HCT116 (cell line): Measurements from ENCODE around the gene APOB. TPM values are rescaled to one million over a fixed set of nuclear protein-coding genes. Genes with fewer than 3 reads are reported as not detected.

ENCODE experiments used
- ATAC-seq: fragments of 200-7000 bp; cut with Tn5 transposase; 2 replicates; pipeline ENCODE4 v1.9.1; 2020; ENCODE audit warnings: mild to moderate bottlenecking, moderate library complexity
- BruUV-seq: library from RNA; stranded (reverse); fragments of 400-500 nt; replicated peaks from 2 replicates; lab custom pipeline; 2021; lab: Mats Ljungman, UMichigan
- CTCF ChIA-PET: fragments of 300-600 bp; sonication (Branson Sonifier 250); formaldehyde crosslinking; loops from one replicate; lab custom pipeline; 2021; ENCODE audit warnings: antibody characterized with exemption; lab: Charles Lee
- POLR2A ChIA-PET: fragments of 300-600, 350-600 bp; sonication (Branson Sonifier 250); formaldehyde crosslinking; loops from one replicate; lab custom pipeline; 2021; ENCODE audit warnings: antibody characterized with exemption; lab: Charles Lee
- RAD21 ChIA-PET, 2 experiments: fragments of 300-600 bp; sonication (Branson Sonifier 250); formaldehyde crosslinking; loops; one replicate each; lab custom pipeline; 2023; ENCODE audit warnings: low total read pairs in 2 of 2; ENCODE audit not compliant: uncharacterized antibody in 2 of 2, unreplicated experiment in 2 of 2, low non-redundant PET in 1 of 2; lab: Charles Lee
- DNase-seq: peaks from one replicate; pipeline ENCODE4 v3.0.0-alpha.2; 2010; ENCODE audit warnings: low read depth, low spot score
- H2AFZ ChIP-seq: fragments of 200-600 bp; shearing (Covaris generic), sonication (generic); 2 replicates; pipeline ENCODE4 v1.6.1; 2017; ENCODE audit warnings: low read depth, mixed run types, mixed read lengths, antibody characterized with exemption, low read length; ENCODE audit not compliant: poor library complexity, severe bottlenecking
- H3K27ac ChIP-seq: 2 replicates; pipeline ENCODE4 v1.5.1; 2012; ENCODE audit warnings: low read depth, low read length
- H3K27me3 ChIP-seq: fragments of 200-600 bp; sonication (generic); 2 replicates; pipeline ENCODE4 v1.6.1; 2016; ENCODE audit warnings: mixed run types, low read length, mixed read lengths; ENCODE audit not compliant: insufficient read depth
- H3K36me3 ChIP-seq, 2 experiments: fragments of 200-500 bp in 1 of 2; fragments of 200-600 bp in 1 of 2; sonication (Bioruptor generic) in 1 of 2; sonication (generic) in 1 of 2; 2 replicates each; pipeline versions ENCODE4 v1.5.1 to v1.6.1; 2014 to 2016; ENCODE audit warnings: low read length in 2 of 2, inconsistent platforms in 1 of 2, mixed read lengths in 1 of 2, mixed run types in 1 of 2; ENCODE audit not compliant: insufficient read depth in 2 of 2, control insufficient read depth in 1 of 2
- H3K4me1 ChIP-seq, 2 experiments: fragments of 200-600 bp in 1 of 2; sonication (generic) in 1 of 2; 2 replicates each; pipeline versions ENCODE4 v1.5.1 to v1.6.1; 2012 to 2017; ENCODE audit warnings: low read length in 2 of 2, inconsistent platforms in 1 of 2, mild to moderate bottlenecking in 1 of 2, mixed read lengths in 1 of 2, mixed run types in 1 of 2, moderate library complexity in 1 of 2; ENCODE audit not compliant: insufficient read depth in 2 of 2, control insufficient read depth in 1 of 2
- H3K4me2 ChIP-seq: fragments of 200-600 bp; sonication (generic); 2 replicates; pipeline ENCODE4 v1.6.1; 2017; ENCODE audit warnings: mixed run types, low read length, mixed read lengths
- H3K4me3 ChIP-seq, 2 experiments: fragments of 200-600 bp in 1 of 2; sonication (generic) in 1 of 2; replicated peaks in 1 of 2; 2 replicates each; pipeline ENCODE4 v1.5.1; 2011 to 2016; ENCODE audit warnings: low read length in 2 of 2, control low read depth in 1 of 2, low read depth in 1 of 2, mild to moderate bottlenecking in 1 of 2, mixed read lengths in 1 of 2, mixed run types in 1 of 2
- H3K79me2 ChIP-seq: fragments of 200-600 bp; sonication (generic); 2 replicates; pipeline ENCODE4 v1.6.1; 2017; ENCODE audit warnings: mild to moderate bottlenecking, mixed run types, low read length, moderate library complexity, mixed read lengths; ENCODE audit not compliant: insufficient read depth
- H3K9ac ChIP-seq: fragments of 200-600 bp; sonication (generic); 2 replicates; pipeline ENCODE4 v1.6.1; 2016; ENCODE audit warnings: low read length, mixed read lengths
- H3K9me2 ChIP-seq: fragments of 200-600 bp; sonication (generic), shearing (Covaris generic); 2 replicates; pipeline ENCODE4 v1.6.1; 2017; ENCODE audit warnings: mixed run types, mild to moderate bottlenecking, moderate library complexity; ENCODE audit not compliant: insufficient read depth
- H3K9me3 ChIP-seq, 2 experiments: fragments of 200-500 bp in 1 of 2; fragments of 200-600 bp in 1 of 2; sonication (Bioruptor generic) in 1 of 2; sonication (generic) in 1 of 2; 2 replicates each; pipeline ENCODE4 v1.6.1; 2014 to 2017; ENCODE audit warnings: low read length in 2 of 2, mixed read lengths in 2 of 2, inconsistent platforms in 1 of 2, low read depth in 1 of 2, mild to moderate bottlenecking in 1 of 2, mixed run types in 1 of 2, moderate library complexity in 1 of 2; ENCODE audit not compliant: control insufficient read depth in 1 of 2, insufficient read depth in 1 of 2
- H4K20me1 ChIP-seq: fragments of 200-600 bp; sonication (generic), shearing (Covaris generic); 2 replicates; pipeline ENCODE4 v1.6.1; 2017; ENCODE audit warnings: mixed run types, mild to moderate bottlenecking, moderate library complexity; ENCODE audit not compliant: insufficient read depth
- ATF3 ChIP-seq: IDR thresholded peaks from 2 replicates; pipeline ENCODE4 v1.6.1; 2012
- CBX3 ChIP-seq: IDR thresholded peaks from 2 replicates; pipeline ENCODE4 v1.6.1; 2012; ENCODE audit warnings: low read depth
- CEBPB ChIP-seq: IDR thresholded peaks from 2 replicates; pipeline ENCODE4 v1.6.1; 2012; ENCODE audit warnings: low read depth
- EGR1 ChIP-seq: IDR thresholded peaks from 2 replicates; pipeline ENCODE4 v1.6.1; 2012; ENCODE audit warnings: low read depth
- ELF1 ChIP-seq: IDR thresholded peaks from 2 replicates; pipeline ENCODE4 v1.6.1; 2012; ENCODE audit warnings: low read depth, borderline replicate concordance
- EZH2 ChIP-seq: fragments of 200-600 bp; sonication (generic); IDR thresholded peaks from 2 replicates; pipeline ENCODE4 v1.6.1; 2017; ENCODE audit warnings: antibody characterized with exemption, mixed run types
- EZH2phosphoT487 ChIP-seq: fragments of 200-600 bp; IDR thresholded peaks from 2 replicates; pipeline ENCODE4 v1.6.1; 2018; ENCODE audit warnings: antibody characterized with exemption, borderline replicate concordance
- JUND ChIP-seq: IDR thresholded peaks from 2 replicates; pipeline ENCODE4 v1.6.1; 2012
- POLR2A ChIP-seq: IDR thresholded peaks from 2 replicates; pipeline ENCODE4 v1.7.0; 2011; ENCODE audit warnings: borderline replicate concordance; ENCODE audit not compliant: insufficient read depth, insufficient read length; ENCODE audit errors: extremely low read depth
- POLR2AphosphoS5 ChIP-seq: IDR thresholded peaks from 2 replicates; pipeline ENCODE4 v1.6.1; 2011; ENCODE audit warnings: mild to moderate bottlenecking, low read depth, low read length, moderate library complexity
- REST ChIP-seq: IDR thresholded peaks from 2 replicates; pipeline ENCODE4 v1.6.1; 2012; ENCODE audit warnings: low read depth
- SIN3A ChIP-seq: IDR thresholded peaks from 2 replicates; pipeline ENCODE4 v1.6.1; 2012; ENCODE audit warnings: low read depth
- SP1 ChIP-seq: IDR thresholded peaks from 2 replicates; pipeline ENCODE4 v1.6.1; 2012; ENCODE audit warnings: low read depth
- SRF ChIP-seq: IDR thresholded peaks from 2 replicates; pipeline ENCODE4 v1.6.1; 2012; ENCODE audit warnings: low read depth
- TCF7L2 ChIP-seq: IDR thresholded peaks from 2 replicates; pipeline ENCODE4 v1.7.0; 2011; ENCODE audit warnings: borderline replicate concordance, inconsistent platforms; ENCODE audit not compliant: insufficient read depth, insufficient read length; ENCODE audit errors: extremely low read depth
- YY1 ChIP-seq: IDR thresholded peaks from 2 replicates; pipeline ENCODE4 v1.6.1; 2011; ENCODE audit warnings: low read length, low read depth, moderate library complexity, mild to moderate bottlenecking; ENCODE audit not compliant: insufficient replicate concordance; ENCODE audit errors: extremely low read depth
- ZBTB33 ChIP-seq: IDR thresholded peaks from 2 replicates; pipeline ENCODE4 v1.6.1; 2011; ENCODE audit warnings: mild to moderate bottlenecking, low read length, moderate library complexity; ENCODE audit not compliant: insufficient replicate concordance; ENCODE audit errors: extremely low read depth
- ZFX ChIP-seq: fragments of 450-650 bp; IDR thresholded peaks from 2 replicates; pipeline ENCODE4 v1.6.1; 2017
- ZNF274 ChIP-seq: fragments of 200-500 bp; sonication (Bioruptor generic); IDR thresholded peaks from 2 replicates; pipeline ENCODE4 v1.6.1; 2014; ENCODE audit warnings: mild to moderate bottlenecking, low read depth, low read length, inconsistent platforms
- intact Hi-C: fragments of 100-400 bp; cut with micrococcal nuclease; formaldehyde crosslinking; loops from 2 replicates; pipeline ENCODE4 v1.10.0; 2022
- total RNA-seq: library from RNA; stranded (reverse); gene quantifications from one replicate; pipeline ENCODE4 v1.2.1, GENCODE V29; 2021; ENCODE audit not compliant: unreplicated experiment

The APOB gene
- total RNA-seq, 1 experiment from 2014 or later = 1.6 TPM

GRCh38 chr2:21040468-21041377 is 3.1 kb downstream of the APOB start:
- RAD21 ChIA-PET = no interaction called here
- Histone ChIP-seq H3K36me3 (no peaks in the 10 kb centered on the region), H3K9me2 (no peaks in the 10 kb centered on the region), H4K20me1 (no peaks in the 10 kb centered on the region), H3K4me1 (no peaks in the 10 kb centered on the region), H3K4me2 (no peak overlapping the region), H2AFZ (no peak overlapping the region), H3K27ac (no peak overlapping the region), H3K9ac (no peak overlapping the region), H3K27me3 (peaks cover 25% of the 10 kb centered on the region), H3K79me2 (no peaks in the 10 kb centered on the region), H3K4me3 (no peak overlapping the region), H3K9me3 (no peaks in the 10 kb centered on the region)
- ATAC-seq (no peak), DNase-seq (no peak)
- BruUV-seq = no TSS peak
- intact Hi-C loops = no loop called here
- TF ChIP-seq REST (no peak), TCF7L2 (no peak), ZBTB33 (no peak), POLR2AphosphoS5 (no peak), EZH2phosphoT487 (no peak), EZH2 (no peak), JUND (no peak), ELF1 (no peak), SRF (no peak), EGR1 (no peak), ZFX (no peak), ZNF274 (no peak), CEBPB (no peak), CBX3 (no peak), YY1 (no peak), ATF3 (no peak), POLR2A (no peak), SP1 (no peak), SIN3A (no peak)
- CTCF ChIA-PET = interaction anchor here (1.0 to 1.1 kb wide), 2 partner anchors 78 to 379 kb away, joined by 3 read pairs; no protein-coding TSS in a partner anchor
- POLR2A ChIA-PET = no interaction called here
